HL-60 (cell line): ENCODE measurements around the gene MUC3A.
"Not testable (repeated sequence)": the region's sequence is repeated elsewhere in the genome, so short reads cannot be mapped to it uniquely, and the experiment has no call there.

Experiments
- GABPA ChIP-seq: IDR thresholded peaks from 2 replicates; pipeline ENCODE4 v1.6.1; 2012; ENCODE audit warnings: low read depth
- POLR2AphosphoS5 ChIP-seq: IDR thresholded peaks from 2 replicates; pipeline ENCODE4 v1.6.1; 2012; ENCODE audit warnings: low read depth
- TF ChIP-seq, protein P1 (sequence below): IDR thresholded peaks from one replicate; pipeline ENCODE4 v1.5.1; 2011; ENCODE audit warnings: low read length, control low read depth, inconsistent platforms; ENCODE audit not compliant: insufficient read depth
- TF ChIP-seq, protein P2 (sequence below): IDR thresholded peaks from 2 replicates; pipeline ENCODE4 v1.6.1; 2012; ENCODE audit warnings: low read depth; ENCODE audit not compliant: insufficient replicate concordance

DNA sequence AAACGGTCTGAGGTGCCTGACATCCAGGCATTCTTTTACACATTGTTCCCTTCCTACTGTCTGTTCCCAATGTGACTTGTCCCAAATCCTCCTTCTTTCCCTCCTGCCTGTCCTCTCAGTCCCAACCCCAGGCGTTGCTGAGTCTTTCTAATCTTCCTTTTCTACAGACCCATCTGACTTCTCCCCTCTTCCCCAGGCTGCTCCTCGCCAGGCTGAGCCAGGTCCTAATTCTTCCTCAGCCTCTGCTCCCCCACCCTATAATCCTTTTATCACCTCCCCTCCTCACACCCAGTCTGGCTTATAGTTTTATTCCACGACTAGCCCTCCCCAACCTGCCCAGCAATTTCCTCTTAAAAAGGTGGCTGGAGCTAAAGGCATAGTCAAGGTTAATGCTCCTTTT, 25.7 kb upstream of the MUC3A start:
- TF ChIP-seq, protein P1, sequence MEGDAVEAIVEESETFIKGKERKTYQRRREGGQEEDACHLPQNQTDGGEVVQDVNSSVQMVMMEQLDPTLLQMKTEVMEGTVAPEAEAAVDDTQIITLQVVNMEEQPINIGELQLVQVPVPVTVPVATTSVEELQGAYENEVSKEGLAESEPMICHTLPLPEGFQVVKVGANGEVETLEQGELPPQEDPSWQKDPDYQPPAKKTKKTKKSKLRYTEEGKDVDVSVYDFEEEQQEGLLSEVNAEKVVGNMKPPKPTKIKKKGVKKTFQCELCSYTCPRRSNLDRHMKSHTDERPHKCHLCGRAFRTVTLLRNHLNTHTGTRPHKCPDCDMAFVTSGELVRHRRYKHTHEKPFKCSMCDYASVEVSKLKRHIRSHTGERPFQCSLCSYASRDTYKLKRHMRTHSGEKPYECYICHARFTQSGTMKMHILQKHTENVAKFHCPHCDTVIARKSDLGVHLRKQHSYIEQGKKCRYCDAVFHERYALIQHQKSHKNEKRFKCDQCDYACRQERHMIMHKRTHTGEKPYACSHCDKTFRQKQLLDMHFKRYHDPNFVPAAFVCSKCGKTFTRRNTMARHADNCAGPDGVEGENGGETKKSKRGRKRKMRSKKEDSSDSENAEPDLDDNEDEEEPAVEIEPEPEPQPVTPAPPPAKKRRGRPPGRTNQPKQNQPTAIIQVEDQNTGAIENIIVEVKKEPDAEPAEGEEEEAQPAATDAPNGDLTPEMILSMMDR, result not testable (repeated sequence)
- not testable (repeated sequence) for TF ChIP-seq GABPA, POLR2AphosphoS5
- TF ChIP-seq, protein P2, sequence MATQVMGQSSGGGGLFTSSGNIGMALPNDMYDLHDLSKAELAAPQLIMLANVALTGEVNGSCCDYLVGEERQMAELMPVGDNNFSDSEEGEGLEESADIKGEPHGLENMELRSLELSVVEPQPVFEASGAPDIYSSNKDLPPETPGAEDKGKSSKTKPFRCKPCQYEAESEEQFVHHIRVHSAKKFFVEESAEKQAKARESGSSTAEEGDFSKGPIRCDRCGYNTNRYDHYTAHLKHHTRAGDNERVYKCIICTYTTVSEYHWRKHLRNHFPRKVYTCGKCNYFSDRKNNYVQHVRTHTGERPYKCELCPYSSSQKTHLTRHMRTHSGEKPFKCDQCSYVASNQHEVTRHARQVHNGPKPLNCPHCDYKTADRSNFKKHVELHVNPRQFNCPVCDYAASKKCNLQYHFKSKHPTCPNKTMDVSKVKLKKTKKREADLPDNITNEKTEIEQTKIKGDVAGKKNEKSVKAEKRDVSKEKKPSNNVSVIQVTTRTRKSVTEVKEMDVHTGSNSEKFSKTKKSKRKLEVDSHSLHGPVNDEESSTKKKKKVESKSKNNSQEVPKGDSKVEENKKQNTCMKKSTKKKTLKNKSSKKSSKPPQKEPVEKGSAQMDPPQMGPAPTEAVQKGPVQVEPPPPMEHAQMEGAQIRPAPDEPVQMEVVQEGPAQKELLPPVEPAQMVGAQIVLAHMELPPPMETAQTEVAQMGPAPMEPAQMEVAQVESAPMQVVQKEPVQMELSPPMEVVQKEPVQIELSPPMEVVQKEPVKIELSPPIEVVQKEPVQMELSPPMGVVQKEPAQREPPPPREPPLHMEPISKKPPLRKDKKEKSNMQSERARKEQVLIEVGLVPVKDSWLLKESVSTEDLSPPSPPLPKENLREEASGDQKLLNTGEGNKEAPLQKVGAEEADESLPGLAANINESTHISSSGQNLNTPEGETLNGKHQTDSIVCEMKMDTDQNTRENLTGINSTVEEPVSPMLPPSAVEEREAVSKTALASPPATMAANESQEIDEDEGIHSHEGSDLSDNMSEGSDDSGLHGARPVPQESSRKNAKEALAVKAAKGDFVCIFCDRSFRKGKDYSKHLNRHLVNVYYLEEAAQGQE, result not testable (repeated sequence)
